ENCODE results near the gene CYFIP1. TPM values are rescaled to one million over a fixed set of nuclear protein-coding genes. Genes with fewer than 3 reads are reported as not detected.

Gene CYFIP1
- polyA plus RNA-seq, 1 donor from 2014 or later = 9.3 TPM

- Histone ChIP-seq H3K27me3 (ENCODE audit: insufficient read depth, low read depth, low read length) (no peaks in the 10 kb centered on the region), H3K9me2 (ENCODE audit: insufficient read depth, low read length) (no peaks in the 10 kb centered on the region), H3K4me2 (ENCODE audit: low read length) (no peak overlapping the region), H3F3A (ENCODE audit: insufficient read depth, low read length, poor library complexity, severe bottlenecking) (no peaks in the 10 kb centered on the region), H3K9me3 (ENCODE audit: low read length) (no peaks in the 10 kb centered on the region), H3K4me3 (ENCODE audit: low read length) (no peak overlapping the region), H3K79me2 (replicated peaks; ENCODE audit: insufficient read depth, low read length) (no peaks in the 10 kb centered on the region), H3K27ac (ENCODE audit: low read length) (no peak overlapping the region), H2AFZ (ENCODE audit: low read depth, low read length) (no peak overlapping the region), H4K20me1 (ENCODE audit: insufficient read depth) (no peaks in the 10 kb centered on the region), H3K9ac (ENCODE audit: low read length) (no peak overlapping the region), H3K36me3 (ENCODE audit: insufficient read depth, low read length) (no peaks in the 10 kb centered on the region)
- TF ChIP-seq TAF1 (IDR thresholded peaks at IDR 0.05; ENCODE audit: low read depth) = no peak
- TF ChIP-seq CTCF (IDR thresholded peaks at IDR 0.05; ENCODE audit: poor library complexity, severe bottlenecking) = no peak
- TF ChIP-seq MXI1 (conservative IDR thresholded peaks at IDR 0.05; ENCODE audit: poor library complexity, severe bottlenecking) = no peak
- no peak for TF ChIP-seq EP300 (conservative IDR thresholded peaks at IDR 0.05; ENCODE audit: poor library complexity, severe bottlenecking)
- TF ChIP-seq REST (IDR thresholded peaks at IDR 0.05; ENCODE audit: borderline replicate concordance) = no peak
- no peak for TF ChIP-seq EZH2 (IDR thresholded peaks at IDR 0.05; ENCODE audit: borderline replicate concordance, insufficient read depth, low read length, poor library complexity, severe bottlenecking)
- TF ChIP-seq RAD21 (conservative IDR thresholded peaks at IDR 0.05) = no peak
- TF ChIP-seq POLR2AphosphoS5 (IDR thresholded peaks at IDR 0.05) = no peak
Measured at GRCh38 chr15:22883196-22883595, 97.0 kb downstream of the CYFIP1 start.

GRCh38 chr15:22881739-22882440 is 98.3 kb downstream of the CYFIP1 start:
- Histone ChIP-seq H3F3A (ENCODE audit: insufficient read depth, low read length, poor library complexity, severe bottlenecking) (no peaks in the 10 kb centered on the region), H3K36me3 (ENCODE audit: insufficient read depth, low read length) (no peaks in the 10 kb centered on the region), H4K20me1 (ENCODE audit: insufficient read depth) (no peaks in the 10 kb centered on the region), H3K9ac (ENCODE audit: low read length) (no peak overlapping the region), H3K4me2 (ENCODE audit: low read length) (no peak overlapping the region), H3K9me3 (ENCODE audit: low read length) (no peaks in the 10 kb centered on the region), H3K27ac (ENCODE audit: low read length) (no peak overlapping the region), H3K9me2 (ENCODE audit: insufficient read depth, low read length) (no peaks in the 10 kb centered on the region), H3K79me2 (replicated peaks; ENCODE audit: insufficient read depth, low read length) (no peaks in the 10 kb centered on the region), H3K27me3 (ENCODE audit: insufficient read depth, low read depth, low read length) (no peaks in the 10 kb centered on the region), H3K4me3 (ENCODE audit: low read length) (no peak overlapping the region), H2AFZ (ENCODE audit: low read depth, low read length) (no peak overlapping the region)
- no peak for TF ChIP-seq TAF1 (IDR thresholded peaks at IDR 0.05; ENCODE audit: low read depth)
- TF ChIP-seq SMC3 (conservative IDR thresholded peaks at IDR 0.05; ENCODE audit: poor library complexity) = no peak
- no peak for TF ChIP-seq REST (IDR thresholded peaks at IDR 0.05; ENCODE audit: borderline replicate concordance)
- no peak for TF ChIP-seq RAD21 (conservative IDR thresholded peaks at IDR 0.05)

All from neural cell (in vitro differentiated cells).